Uterus (tissue), 2 donors: ENCODE measurements around the gene PSMB2.

Source experiments
- CTCF ChIP-seq, 4 experiments: fragments of 200-600 bp in 2 of 4; fragments of 450-650 bp in 2 of 4; sonication (generic) in 2 of 4; IDR thresholded peaks; one replicate each; pipeline ENCODE4 v1.5.1; 2016 to 2019; ENCODE audit warnings: antibody characterized with exemption in 4 of 4, mild to moderate bottlenecking in 2 of 4, moderate library complexity in 1 of 4
- POLR2A ChIP-seq, 2 donors: fragments of 450-650 bp; IDR thresholded peaks; one replicate each; pipeline ENCODE4 v1.6.1; 2016; ENCODE audit warnings: antibody characterized with exemption in 2 of 2, mild to moderate bottlenecking in 1 of 2, moderate library complexity in 1 of 2

- no peak for TF ChIP-seq POLR2A (IDR thresholded peaks at IDR 0.05)
- no peak for TF ChIP-seq CTCF (IDR thresholded peaks at IDR 0.05)
Measured at GRCh38 chr1:35569936-35570335, 71.4 kb downstream of the PSMB2 start.
